ENCODE measurements around the gene KRT80.

The KRT80 gene

DNA sequence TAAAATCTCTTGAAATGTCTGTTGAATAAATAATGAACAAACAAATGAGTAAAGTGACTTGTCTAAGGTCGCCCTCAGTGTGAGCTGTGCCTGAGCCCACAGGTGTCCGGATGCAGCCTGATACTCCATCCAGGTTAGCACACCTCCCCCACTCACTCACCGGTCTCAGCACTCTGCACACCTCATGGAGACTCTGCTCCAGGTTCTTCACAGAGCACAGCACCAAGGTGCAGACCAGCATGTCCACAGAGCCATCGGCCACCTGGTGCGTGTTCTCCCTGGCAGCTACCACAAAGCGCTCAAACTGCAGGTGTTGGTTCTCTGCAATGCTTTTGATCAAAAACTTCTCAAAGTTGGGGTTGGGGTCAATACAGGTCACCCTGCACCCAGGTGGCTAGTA lies 37.1 kb upstream of the KRT80 start:
- no peak for DNase-seq

DNA sequence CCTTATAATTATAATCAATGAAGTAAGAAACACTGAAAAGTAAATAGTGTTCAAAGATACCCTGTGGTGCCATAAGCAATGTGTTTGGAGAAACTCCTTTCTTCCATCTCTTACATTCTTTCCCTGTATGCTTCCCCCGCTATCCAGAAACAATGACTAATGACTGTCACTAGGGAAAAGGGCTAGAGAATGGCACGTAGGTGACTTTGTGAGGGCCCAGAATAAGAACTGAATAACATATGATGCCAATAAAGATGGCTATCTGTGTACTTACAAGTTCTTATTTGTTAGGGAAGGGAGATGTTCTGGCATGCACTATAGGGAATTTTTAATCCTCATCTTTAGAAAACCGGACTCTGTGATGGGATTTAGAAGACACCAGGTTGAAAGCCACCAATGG lies 36.6 kb upstream of the KRT80 start:
- DNase-seq, result no peak

DNA sequence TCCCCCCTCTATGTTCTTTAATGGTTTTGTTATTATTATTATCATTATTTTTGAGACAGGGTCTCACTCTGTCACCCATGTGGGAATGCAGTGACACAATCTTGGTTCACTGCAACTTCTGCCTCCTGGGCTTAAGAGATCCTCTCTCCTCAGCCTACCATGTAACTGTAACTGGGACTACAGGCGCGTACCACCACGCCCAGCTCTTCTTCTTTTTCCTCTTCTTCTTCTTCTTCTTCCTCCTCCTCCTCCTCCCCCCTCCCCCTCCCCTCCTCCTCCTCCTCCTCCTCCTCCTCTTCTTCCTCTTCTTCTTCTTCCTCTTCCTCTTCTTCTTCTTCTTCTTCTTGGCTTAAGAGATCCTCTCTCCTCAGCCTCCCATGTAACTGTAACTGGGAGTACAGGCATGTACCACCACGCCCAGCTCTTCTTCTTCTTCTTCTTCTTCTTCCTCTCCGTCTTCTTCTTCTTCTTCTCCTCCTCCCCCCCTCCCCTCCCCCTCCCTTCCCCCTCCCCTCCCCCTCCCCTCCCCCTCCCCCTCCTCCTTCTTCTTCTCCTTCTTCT lies 35.9 kb upstream of the KRT80 start:
- no peak for DNase-seq

DNA sequence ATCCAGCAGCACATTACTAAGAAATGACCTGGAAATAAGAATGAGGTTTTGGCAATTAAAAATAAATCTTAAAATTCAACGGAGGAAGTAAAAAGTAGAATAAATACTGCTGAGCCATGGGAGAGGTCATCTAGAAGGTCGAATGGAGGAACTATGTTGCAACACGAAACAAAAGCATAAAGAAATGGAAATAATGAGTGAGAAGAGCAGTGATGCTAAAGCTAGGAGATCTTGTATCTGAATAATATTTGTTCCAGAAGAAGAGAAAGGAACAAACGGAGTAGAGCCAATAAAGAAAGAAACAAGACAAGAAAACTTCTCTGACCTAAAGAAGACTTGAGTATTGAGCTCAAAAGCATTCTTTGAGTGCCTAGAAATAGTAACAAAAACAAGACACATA lies 34.6 kb upstream of the KRT80 start:
- DNase-seq, result no peak

DNA sequence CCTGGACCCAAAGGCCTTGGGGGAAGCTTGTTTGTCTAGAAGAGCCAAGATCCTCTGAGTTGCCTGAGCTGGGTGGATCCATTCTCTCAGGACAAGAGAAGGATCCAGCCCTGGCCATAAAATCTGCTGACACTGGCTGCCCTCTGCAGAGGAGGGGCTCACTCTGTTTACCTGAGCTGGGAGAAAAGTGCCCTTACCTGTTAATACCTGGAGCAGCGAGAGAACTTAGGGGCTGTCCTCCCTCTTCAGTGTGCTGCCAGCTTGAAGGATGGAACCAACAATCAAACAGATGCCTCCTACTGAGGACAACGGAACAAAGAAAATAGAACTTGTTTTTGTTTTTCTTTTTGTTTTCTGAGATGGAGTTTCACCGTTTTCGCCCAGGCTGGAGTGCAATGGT lies 33.9 kb upstream of the KRT80 start:
- no peak for DNase-seq

DNA sequence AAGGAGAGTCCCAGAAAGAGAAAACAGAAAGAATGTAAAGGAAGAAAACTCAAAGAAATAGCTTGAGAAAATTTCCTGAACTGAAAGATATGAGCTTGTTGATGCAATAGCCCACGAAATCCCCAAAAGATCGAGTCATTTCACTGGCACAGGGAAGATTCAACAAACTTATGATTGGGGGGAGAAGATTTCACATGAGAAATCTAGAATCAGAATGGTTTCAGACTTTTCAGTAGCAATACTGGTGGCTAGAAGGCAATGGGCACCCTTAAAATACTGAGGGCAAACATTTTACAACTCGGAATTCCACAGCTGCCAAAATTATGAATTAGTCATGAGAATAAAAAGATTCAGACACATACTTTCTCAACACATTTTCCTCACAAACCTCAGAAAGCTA lies 32.3 kb upstream of the KRT80 start:
- DNase-seq, result no peak

DNA sequence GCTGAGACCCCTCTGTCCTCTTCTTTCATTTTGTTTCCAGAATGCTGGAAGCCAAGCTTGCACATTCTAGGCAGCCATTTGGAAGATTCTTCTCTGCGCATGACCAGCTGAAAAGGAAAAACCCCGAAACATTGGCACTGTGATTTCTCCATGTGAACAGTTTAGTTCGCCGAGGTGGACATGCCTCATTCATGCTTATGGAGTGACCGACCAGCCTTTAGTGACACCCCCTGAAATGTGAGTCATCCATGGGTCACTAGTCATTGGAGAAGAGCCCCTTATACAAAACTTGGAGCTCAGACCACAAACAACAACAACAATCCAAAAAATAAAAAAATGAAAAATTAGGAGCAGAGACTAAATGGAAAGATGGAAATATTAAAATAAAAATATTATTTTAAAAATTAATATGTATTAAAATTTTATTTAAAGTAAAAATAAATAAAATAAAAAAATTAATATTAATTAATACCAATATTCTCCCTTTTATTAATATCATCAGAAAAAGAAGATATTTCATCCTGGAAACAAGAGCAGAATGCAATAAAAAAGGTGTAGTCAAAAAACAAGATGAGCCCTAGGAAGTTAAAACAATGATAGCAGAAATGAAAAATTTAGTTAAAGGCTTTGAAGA lies 31.7 kb upstream of the KRT80 start:
- no peak for DNase-seq

DNA sequence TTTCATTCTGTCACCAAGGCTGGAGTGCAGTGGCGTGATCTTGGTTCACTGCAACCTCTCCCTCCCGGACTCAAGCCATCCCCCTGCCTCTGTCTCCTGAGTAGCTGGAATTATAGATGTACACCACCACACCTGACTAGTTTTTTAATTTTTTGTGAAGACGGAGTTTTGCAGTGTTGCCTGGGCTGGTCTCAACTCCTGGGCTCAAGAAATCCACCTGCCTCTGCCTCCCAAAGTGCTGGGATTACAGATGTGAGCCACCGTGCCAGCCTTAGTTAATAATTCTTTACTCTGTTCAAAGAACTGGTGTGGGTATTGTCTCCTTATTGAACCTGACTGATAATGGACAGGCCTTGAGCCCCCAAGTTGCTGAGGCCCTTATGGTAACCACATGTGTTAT lies 30.9 kb upstream of the KRT80 start:
- no peak for DNase-seq

DNA sequence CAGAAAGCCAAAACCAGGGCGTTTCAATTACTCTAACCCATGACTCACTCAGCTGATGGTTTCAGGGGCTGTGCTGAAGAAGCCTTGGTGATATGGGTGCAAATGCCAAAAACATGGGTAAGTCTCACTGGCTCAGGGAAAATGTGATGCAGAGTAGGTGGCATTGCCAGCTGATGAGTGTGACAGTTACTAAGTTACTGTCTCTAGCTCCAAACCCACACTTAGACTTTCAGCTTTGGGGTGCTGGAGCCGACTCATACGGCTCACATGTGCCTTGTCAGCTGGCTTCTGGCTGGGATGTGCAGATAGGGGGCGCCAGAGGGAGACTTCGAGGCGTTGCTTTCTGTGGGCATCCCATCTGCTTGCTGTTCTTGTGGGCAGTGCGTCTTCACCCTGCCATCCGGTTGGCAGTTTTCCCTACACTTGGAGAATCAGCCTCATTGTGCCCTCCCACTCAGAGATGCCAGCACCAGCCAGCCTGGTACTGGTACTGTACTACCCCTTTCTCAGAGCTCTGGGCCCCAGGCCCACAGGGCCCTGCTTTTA lies 30.2 kb upstream of the KRT80 start:
- no peak for DNase-seq

DNA sequence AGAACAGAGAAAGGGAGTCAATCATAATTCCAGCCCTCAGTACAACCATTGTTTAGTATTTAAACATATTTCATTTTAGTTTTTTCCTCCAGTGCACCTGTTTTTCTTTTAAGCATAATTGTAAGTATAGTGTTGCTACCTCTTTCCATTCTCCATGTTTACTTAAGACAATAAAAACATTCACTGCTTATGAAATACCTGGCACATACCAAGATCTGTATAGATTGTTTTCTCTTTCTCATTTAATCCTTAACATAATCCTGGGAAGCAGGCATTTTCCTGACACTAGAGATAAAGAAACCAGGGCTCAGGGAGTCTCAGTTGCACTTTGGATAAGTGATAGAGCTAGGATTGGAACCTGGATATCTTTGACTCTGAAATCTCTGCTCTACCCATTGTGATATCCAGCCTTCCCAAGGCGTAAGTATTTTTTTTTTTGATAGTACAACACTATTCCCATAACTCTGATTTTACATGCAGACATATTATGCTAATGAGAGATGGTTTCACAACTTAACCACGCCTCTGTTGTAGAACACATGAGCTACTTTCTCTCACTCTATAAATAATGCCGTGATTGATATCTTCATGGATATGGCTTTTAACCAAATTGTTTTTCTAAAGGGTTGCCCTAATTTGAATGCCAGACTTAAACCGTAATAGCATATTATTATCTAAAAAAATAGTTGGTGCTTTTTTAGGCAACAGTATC lies 29.4 kb upstream of the KRT80 start:
- DNase-seq, result no peak

DNA sequence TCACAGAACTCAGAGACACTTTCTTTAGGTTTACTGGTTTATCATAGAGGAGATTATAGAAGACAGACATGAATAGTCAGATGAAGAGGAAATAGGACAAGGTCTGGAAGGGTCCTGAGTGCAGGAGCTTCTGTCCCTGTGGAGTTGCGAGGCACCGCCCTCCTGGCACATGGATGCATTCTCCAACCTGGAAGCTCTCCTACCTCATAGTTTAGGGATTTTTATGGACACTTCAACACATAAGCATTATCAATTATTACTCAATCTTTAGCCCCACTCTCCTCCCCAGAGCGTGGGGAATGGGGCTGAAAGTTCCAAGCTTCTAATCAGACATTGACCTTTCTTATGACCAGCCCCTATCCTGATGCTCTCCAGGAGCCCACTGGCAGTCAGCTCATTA lies 28.7 kb upstream of the KRT80 start:
- DNase-seq, result no peak

DNA sequence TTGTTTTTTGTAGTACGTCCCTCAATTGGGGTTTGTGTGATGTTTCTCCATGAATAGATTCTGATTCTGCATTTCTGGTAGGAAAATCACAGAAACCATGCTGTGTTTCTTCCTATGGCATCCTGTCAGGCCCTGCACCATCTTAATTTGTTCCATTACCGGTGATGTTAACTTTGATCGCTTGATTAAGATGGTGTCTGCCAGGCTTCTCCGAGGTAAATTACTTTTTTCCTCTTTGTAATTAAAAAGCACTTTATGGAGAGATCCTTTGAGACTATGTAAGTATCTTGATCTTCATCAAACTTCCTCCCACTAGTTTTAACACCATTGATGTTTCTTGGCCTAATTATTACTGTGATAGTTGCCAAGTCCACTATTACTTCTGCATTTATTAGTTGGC lies 26.2 kb upstream of the KRT80 start:
- DNase-seq, result no peak

DNA sequence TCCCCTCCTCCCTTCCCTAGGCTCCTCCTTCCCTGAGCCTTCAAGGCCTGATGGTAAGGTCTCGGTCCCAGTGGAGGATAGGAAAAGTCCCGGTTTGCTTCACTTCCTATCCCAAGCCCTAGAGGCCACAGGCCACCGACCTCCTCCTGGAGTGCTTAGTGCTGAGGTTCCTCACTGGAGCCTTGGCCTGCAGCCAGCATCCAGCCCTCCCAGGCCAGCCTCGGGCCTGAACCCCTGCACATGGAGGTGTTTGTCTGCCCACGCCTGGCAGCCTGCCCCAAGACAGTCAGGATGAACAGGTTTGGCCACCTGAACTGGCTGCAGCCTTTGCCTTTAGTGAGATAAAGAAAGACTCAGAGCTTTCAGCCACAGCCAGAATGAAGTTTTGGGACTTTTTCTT lies 25.4 kb upstream of the KRT80 start:
- DNase-seq, result peak; percentile 34

DNA sequence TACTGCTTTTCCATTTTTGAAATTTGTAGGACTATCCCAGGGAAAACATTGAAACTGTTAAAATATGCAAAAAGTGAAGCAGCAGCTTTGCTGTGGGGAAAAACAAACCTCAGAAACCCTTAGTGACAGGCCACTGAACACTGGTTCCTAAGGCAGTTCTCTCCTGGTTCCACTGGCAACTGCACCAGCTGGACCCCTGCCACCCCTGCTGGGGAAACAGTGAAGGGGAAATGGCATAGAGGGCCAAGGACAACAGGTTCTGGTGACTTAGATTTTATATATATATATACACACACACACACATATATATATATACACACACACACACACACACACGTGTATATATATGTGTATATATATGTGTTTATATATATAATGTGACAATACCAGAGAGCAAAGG lies 25.0 kb upstream of the KRT80 start:
- DNase-seq, result no peak

DNA sequence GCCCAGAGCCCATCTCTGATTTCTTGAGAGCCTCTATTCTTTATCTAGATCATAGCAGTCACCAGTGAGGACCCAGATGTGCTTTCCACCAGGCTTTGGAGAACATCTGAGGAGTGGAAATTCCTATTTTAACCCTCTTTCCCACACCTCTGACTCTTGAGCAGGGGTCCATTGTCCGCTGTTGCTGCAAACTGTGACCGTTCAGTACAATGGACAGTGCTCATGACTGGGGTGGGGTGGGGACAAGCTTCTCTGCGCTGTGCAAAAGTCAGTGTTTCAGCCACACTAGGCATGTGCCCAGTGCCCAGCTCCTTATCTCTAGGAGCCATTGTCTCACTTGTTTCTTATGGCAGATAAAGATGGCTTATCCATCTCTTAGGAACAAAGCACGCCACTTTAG lies 24.3 kb upstream of the KRT80 start:
- no peak for DNase-seq

DNA sequence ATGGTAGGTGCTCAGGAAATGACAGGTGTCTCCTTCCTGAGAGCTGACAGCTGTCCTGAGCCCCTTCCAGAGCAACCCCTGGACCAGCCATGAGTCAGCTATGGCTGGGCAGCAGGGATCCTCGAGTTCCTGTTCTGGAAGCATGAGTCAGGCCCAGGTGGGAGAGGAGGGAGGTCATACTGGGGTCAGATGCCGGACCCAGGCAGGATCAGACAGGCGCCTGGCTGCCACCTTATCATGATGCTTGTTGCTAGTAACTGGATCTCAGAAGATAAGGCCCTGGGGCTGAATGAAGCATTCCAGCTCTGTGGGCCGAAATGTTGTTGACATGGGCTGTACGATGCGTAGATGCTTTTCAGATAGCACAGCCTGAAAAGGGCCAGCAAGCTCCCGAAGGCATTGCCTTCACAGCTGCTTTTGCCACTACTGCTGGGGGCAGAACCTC lies 23.8 kb upstream of the KRT80 start:
- no peak for DNase-seq

DNA sequence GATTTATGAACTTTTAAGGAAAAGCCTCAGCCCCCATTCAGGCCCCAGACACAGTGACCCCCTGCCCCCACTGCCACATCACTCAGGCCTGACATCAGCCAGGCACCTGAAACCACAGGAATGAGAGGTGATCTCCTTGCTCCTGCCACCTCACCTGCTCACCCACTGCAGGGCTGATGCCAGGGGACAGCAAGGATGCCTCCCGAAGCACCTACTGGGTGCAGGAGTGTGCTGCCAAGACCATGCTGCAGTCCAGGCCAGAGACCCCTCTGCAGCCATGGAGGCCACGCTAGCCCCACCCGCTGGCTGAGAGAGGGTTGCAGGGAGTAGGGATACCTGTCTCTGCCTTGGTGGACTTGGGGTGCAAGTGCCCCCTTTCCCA lies 22.6 kb upstream of the KRT80 start:
- DNase-seq, result no peak

DNA sequence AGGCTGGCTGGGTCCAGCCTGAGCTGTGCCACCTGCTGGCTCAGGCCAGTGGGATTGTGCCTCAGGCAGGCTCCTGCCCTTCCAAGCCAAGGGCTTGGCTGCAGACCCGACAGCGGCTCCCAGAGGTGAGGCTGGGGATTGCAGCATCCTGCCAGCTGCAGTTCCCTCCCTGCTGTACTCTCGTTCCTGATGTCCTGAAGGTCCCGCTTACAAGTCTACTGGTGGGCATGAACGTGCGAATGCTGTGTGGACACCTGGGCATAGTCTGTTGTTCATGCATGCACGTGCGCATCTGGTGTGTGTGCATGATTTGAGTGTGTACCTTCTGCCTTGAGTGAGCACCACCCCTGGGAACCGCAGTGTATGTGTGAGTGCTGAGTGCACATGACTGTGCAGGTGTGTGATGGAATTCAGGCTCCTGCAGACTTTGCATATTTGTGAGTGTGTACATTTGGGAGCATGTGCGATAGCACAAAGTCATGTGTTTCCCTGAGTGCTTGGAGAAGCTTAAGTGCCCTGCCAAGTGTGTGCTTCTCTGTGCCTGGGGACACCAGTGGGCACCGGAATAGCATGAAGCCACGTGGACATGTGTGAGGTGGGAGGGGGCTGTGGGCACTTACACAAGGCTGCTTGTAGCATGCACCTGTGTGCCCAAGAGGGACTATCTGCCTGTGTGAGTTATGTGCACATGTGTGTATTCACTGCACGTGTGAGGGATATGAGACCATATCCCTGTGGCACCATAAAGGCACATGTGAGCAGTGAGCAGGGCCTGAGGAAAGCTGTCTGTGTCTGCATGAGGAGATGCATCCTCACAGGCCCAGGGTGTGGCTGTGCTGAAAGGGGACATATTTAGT lies 22.0 kb upstream of the KRT80 start:
- peak; percentile 59 for DNase-seq

DNA sequence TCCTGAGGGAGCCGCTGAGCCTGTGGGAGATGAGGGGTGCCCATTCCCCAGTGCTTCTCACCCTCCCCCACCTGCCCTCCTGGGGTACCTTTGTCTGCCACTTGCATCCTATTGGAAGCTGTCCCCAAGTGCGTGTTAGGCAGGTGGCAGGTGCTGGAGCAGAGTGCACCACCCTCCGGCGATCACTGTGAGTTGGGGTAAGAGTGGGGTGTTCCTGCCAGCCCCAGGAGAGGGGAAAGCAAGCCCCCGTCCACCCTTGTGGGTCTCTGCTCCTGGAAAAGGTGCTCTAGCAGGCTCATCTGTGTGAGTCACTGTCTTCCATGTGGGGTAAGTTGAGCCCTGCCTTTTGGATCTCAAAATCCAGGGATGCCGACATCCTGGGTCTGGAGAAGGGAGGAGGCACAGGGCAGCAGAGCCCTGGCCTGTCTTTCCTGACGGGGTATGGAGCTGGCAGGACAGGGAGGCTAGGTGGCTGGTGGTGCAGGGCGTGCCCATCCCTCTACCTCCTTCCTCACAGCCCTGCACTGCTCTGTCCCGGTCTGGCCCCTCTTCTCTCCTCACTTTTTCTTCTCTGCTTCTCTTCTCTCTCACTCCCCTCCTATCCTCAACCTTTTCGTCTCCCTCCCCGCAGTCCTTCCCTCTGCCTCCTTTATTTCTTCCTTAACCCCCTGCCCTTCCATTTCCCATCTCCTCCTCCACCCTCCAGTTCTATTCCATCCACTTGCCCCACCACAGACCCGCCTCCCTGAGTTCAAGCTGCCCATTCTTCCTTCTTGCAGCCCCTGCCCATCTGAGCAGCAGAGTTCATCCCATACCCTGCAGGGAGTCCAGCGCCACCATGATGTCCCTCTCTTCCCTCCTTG lies 21.1 kb upstream of the KRT80 start:
- no peak for DNase-seq

DNA sequence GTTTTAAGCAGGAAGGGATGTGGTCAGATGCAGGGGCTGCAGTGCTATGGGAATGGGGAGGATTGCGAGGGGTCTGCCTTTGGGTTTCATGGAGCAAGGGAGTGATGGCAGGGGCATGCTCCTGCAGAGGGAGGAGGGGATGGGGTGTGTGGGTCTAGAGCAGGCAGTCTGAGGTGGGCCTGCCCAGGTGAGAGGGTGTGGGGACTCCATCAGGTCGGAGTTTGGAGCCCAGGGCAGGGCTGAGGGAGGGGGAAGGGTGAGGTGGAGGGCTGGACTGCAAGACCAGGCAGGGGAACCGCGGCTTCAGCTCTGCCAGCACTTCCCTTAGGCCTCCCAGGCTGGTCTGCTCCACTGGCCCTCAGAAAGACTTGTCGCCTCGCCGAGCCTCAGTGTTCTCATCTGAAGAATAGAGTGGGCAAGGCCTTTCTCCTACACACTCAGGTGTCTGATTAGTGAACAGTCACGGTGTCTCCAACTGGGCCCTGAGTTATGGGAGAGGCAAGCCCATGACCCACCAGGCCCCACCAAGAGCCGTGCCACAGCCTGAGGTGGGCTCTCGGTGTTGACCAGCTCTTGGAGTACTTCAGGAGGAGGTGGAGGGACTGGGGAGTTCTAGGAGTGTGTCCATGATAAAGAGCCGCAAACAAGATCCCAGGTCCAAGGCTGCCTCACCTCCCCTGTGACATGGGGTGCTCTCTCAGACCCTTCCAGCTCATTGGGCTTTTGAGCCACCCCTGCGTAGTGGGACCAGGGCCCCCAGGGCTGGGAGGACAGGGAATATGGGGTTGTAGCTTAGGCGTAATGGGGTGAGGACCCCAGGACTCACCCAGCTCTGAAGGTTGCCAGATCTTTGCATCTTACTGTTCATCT lies 20.1 kb upstream of the KRT80 start:
- DNase-seq, result no peak

DNA sequence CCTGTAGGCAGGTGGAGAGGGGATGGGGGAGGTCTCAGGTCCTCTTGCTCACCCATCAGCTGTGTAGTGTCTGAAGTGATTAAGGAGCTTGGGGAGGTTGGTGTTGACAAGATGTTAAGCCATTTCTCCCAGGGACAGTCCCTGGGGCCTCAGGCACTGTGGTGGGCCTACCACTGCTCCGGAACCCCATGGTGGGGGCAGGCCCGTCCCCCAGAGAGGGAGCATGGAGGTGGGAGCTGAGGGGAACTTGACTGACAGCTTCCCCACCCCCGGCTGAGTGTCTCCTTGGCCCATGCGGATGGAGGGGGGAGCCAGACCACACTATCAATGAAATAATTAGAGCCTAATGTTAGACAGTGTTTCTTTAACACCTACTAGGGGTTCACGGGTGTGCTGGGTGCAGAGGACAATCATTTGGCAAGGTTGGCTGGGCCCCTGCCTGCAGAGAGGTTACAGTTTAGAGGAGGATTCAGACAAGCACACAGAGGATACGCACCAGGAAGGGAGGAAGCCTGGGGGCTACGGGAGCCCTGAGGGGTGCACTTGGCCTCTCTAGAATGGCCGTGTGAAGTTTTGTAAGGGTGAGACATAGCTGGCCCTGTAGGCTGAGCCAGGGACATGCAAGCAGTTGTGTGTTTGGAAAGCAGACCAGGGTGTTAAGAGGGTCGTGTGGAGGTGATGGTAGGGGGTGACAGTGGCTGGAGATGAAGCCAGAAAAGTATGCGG lies 19.3 kb upstream of the KRT80 start:
- DNase-seq, result no peak
